GM18951 (cell line): ENCODE results near the gene ARX.

Experiments
- POLR2A ChIP-seq: IDR thresholded peaks from 4 replicates; pipeline ENCODE4 v1.6.1; 2011; ENCODE audit warnings: mild to moderate bottlenecking; ENCODE audit not compliant: insufficient read length, insufficient read depth; ENCODE audit errors: extremely low read depth
- in situ Hi-C: fragments of 300-500 bp; cut with MboI; formaldehyde crosslinking; loops from one replicate; pipeline ENCODE4 v1.12.0; 2022; ENCODE audit warnings: low sequenced_read_pairs, mixed read lengths, inconsistent platforms; ENCODE audit not compliant: unreplicated experiment

The ARX gene

GRCh38 chrX:25012793-25013631, 2.8 kb downstream of the ARX start:
- in situ Hi-C loops, result no loop called here
- TF ChIP-seq POLR2A, result no peak

DNA sequence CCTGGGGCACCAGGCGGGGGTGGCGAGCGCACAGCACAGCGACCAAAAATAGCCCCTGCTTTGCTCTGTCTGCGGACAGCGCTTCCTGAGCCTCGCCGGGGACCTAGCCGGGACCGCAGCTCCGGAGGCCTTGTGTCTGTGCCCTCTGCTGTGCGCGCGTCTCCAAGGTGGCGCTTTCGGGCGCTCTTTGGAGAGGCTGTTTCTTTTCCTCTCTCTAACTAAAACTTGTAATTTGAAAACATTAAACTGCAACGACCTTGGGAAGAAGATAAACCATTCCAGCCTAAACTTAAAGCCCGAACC, 3.4 kb downstream of the ARX start:
- TF ChIP-seq POLR2A, result no peak
- in situ Hi-C loops, result no loop called here

DNA sequence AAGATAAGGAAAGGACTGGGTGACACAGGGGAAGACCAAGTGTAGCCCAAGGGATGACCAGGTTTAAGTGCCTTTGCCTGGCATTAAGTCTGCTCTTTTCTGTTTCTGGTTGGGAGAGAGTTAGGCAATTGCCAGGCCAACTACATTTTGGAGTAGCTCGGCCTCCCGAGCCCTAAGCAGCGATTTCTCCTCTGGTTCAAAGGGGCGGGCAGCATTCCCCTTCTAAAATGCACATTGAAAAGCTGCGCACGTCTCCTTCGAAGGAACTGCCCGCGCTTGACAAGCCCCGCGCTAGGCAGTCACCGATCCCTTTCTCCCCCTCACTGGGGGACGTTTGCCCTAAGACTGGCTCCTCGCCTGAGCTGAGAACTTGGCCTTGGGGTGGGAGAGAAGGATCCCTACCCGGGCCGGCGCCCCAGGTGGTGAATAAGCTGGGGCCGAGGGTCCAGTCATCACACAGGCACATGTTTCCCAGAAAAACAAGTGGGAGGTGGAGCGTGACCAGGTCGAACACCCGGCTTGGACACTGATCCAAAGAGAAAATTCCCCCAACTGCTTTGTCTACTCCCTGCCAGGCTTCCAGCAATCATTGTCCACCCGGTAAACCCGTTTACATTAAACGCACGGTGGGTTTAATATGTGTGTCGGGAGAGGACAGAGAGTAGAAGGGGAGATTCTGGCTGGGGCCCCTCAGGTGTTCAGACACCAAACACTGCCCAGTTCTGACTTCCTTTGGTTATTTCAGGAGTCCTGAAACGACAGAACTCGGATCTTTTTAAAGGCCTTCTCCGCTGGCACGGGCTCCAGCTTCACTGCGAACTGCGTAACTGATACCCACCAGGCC, 4.0 kb downstream of the ARX start:
- in situ Hi-C loops, result no loop called here
- no peak for TF ChIP-seq POLR2A

GRCh38 chrX:25010784-25011588, 4.8 kb downstream of the ARX start:
- in situ Hi-C loops, result no loop called here

DNA sequence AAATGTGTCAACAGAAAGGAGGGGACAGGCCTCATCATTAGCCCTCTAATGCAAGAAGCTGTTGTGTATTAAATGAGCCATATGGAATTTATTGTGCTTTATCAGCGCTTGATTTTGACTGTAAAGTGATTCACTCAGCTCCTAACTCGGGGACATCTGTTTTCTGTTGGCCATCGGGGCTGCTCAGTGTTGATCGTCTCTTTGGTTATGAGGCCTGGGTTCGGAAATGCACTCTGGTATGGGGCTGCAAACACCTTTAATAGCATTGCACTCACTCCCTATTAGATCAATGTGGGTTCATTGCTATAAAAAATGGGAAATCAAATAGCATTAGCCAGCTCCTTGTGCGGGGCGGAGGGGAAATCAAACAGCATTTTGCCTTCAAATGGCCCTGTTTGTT, 6.4 kb downstream of the ARX start:
- in situ Hi-C loops, result no loop called here
- TF ChIP-seq POLR2A, result no peak

More at GRCh38 chrX:25010784-25011588, 4.8 kb downstream of the ARX start:
- no peak for TF ChIP-seq POLR2A

- no peak for TF ChIP-seq POLR2A
- in situ Hi-C loops, result no loop called here
Observed at GRCh38 chrX:25007059-25008053, 8.4 kb downstream of the ARX start.

GRCh38 chrX:25006586-25007058, 9.1 kb downstream of the ARX start:
- TF ChIP-seq POLR2A, result no peak
- in situ Hi-C loops, result no loop called here

- in situ Hi-C loops, result no loop called here
Observed at GRCh38 chrX:25005382-25006185, 10.2 kb downstream of the ARX start.

GRCh38 chrX:25005034-25005381, 10.8 kb downstream of the ARX start:
- in situ Hi-C loops, result no loop called here
- no peak for TF ChIP-seq POLR2A

More at GRCh38 chrX:25005382-25006185, 10.2 kb downstream of the ARX start:
- no peak for TF ChIP-seq POLR2A

DNA sequence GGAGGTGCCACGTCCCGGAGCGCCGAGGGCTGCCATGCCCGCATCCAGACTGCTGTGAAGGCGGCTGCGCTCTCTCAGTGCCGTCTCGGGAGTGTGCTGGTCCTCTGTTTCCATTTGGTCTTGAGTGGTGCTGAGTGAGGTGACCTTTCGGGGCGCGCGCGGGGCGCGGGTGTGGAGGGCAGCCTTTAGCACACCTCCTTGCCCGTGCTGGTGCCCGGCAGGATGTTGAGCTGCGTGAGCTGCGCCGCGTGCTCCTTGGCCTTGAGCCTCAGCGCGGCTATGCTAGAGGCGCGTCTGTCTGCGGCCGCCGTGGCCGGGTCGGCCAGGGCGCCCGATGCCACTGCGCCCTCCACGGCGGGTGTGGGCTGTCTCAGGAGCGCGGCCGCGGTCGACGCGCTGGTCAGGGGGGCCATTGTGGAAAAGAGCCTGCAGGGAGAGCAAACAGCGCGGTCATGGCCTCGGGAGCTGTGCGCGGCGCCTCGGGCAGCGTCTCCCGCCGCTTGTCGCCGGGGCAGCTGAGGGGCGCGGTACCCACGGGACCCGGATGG, 11.2 kb downstream of the ARX start:
- in situ Hi-C loops, result no loop called here
- TF ChIP-seq POLR2A, result no peak

- no peak for TF ChIP-seq POLR2A
- in situ Hi-C loops, result no loop called here
Observed at GRCh38 chrX:25004040-25004439, 11.7 kb downstream of the ARX start.

DNA sequence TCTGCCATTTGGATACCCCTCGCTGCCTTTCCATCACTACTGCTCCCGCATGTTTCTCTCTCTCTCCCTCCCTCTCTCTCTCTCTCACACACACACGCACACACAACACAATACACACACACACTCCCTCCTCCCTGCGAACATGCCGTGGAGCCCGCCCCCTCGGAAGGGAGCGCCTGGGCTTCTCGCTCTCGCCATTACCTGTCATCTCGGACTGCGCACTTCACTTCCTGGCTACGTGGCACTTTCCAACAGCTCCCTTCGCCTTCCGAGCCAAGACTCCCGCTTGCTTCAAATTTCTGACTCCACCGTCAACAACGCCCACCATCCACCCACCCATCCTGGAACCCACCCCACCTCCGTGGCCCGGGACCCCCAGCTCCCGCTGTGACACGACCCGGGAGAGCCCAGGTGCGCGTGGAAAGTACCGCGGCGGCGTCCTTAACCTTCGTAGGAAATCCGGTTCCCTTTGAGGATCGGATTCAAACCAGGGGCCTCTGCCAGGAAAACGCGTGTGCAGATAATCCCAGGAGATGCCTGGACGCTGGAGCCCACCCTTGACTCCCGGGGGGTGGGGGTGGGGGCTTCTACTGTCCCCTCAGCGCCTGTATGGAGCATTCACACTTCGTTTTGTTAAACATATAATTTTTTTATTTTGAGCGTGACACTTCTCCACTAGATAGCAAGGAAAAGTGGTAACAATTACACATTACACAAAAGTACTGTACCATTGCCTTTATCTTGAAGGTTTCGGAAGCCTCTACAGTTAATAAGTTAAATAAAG, 12.5 kb downstream of the ARX start:
- no peak for TF ChIP-seq POLR2A
- in situ Hi-C loops, result no loop called here
